Panc1 (cell line): Measurements from ENCODE around the gene NGB. TPM values are rescaled to one million over a fixed set of nuclear protein-coding genes. Genes with fewer than 3 reads are reported as not detected.

Experiments
- ATAC-seq: fragments of 200-7000 bp; cut with Tn5 transposase; 2 replicates; pipeline ENCODE4 v1.9.1; 2020; ENCODE audit warnings: mild to moderate bottlenecking, moderate library complexity
- BruUV-seq: library from RNA; stranded (reverse); fragments of 400-500 nt; replicated peaks from 2 replicates; lab custom pipeline; 2021; lab: Mats Ljungman, UMichigan
- CTCF ChIA-PET: fragments of 300-600 bp; sonication (Branson Sonifier 250); formaldehyde crosslinking; loops from one replicate; lab custom pipeline; 2022; ENCODE audit warnings: antibody characterized with exemption; lab: Charles Lee
- POLR2A ChIA-PET: fragments of 300-600 bp; sonication (Branson Sonifier 250); formaldehyde crosslinking; loops from one replicate; lab custom pipeline; 2022; ENCODE audit warnings: antibody characterized with exemption; lab: Charles Lee
- DNase-seq: peaks from one replicate; pipeline ENCODE4 v3.0.0-alpha.2; 2010; ENCODE audit warnings: low read depth, low spot score
- H3K27ac ChIP-seq: 2 replicates; pipeline ENCODE4 v1.5.1; 2011; ENCODE audit warnings: mild to moderate bottlenecking, low read length, inconsistent platforms
- H3K27me3 ChIP-seq: fragments of 200-500 bp; sonication (Bioruptor generic); 2 replicates; pipeline ENCODE4 v1.6.0; 2014; ENCODE audit warnings: low read length, inconsistent platforms; ENCODE audit not compliant: control insufficient read depth, insufficient read depth
- H3K36me3 ChIP-seq: fragments of 200-500 bp; sonication (Bioruptor generic); 2 replicates; pipeline ENCODE4 v1.5.1; 2014; ENCODE audit warnings: inconsistent platforms, mild to moderate bottlenecking, low read length, moderate library complexity; ENCODE audit not compliant: control insufficient read depth, insufficient read depth
- H3K4me1 ChIP-seq: 2 replicates; pipeline ENCODE4 v1.5.1; 2011; ENCODE audit warnings: inconsistent platforms, mild to moderate bottlenecking, low read length, moderate library complexity; ENCODE audit not compliant: control insufficient read depth, insufficient read depth
- H3K4me3 ChIP-seq, 2 experiments: 2 replicates each; pipeline ENCODE4 v1.5.1; 2011 to 2012; ENCODE audit warnings: low read depth in 2 of 2, low read length in 2 of 2, mild to moderate bottlenecking in 2 of 2, inconsistent platforms in 1 of 2, moderate library complexity in 1 of 2
- H3K9me3 ChIP-seq: fragments of 200-500 bp; sonication (Bioruptor generic); 2 replicates; pipeline ENCODE4 v1.5.1; 2014; ENCODE audit warnings: low read depth, mild to moderate bottlenecking, inconsistent platforms, low read length, moderate library complexity; ENCODE audit not compliant: control insufficient read depth, insufficient read depth
- POLR2AphosphoS5 ChIP-seq: IDR thresholded peaks from 2 replicates; pipeline ENCODE4 v1.6.1; 2012; ENCODE audit warnings: mild to moderate bottlenecking, low read depth, low read length, moderate library complexity
- REST ChIP-seq, 2 experiments: IDR thresholded peaks; 2 replicates each; pipeline ENCODE4 v1.6.1; 2011 to 2012; ENCODE audit warnings: low read depth in 2 of 2, control low read depth in 1 of 2, low read length in 1 of 2, mild to moderate bottlenecking in 1 of 2, moderate library complexity in 1 of 2; ENCODE audit not compliant: insufficient read depth in 1 of 2
- SIN3A ChIP-seq: IDR thresholded peaks from 2 replicates; pipeline ENCODE4 v1.6.1; 2012; ENCODE audit warnings: low read depth, mild to moderate bottlenecking, low read length, moderate library complexity, borderline replicate concordance; ENCODE audit not compliant: insufficient read depth
- TCF7L2 ChIP-seq: IDR thresholded peaks from 2 replicates; pipeline ENCODE4 v1.6.1; 2011; ENCODE audit warnings: mild to moderate bottlenecking, low read depth, low read length, inconsistent platforms
- in situ Hi-C: cut with HindIII; loops from 2 replicates; pipeline ENCODE4 v1.10.0; 2016; ENCODE audit warnings: low sequenced_read_pairs, low pct_unique_long_range_greater_than_20kb
- intact Hi-C: fragments of 100-400 bp; cut with micrococcal nuclease; formaldehyde crosslinking; loops from one replicate; pipeline ENCODE4 v1.10.0; 2022; ENCODE audit not compliant: unreplicated experiment
- total RNA-seq: library from RNA; stranded (reverse); gene quantifications from one replicate; pipeline ENCODE4 v1.2.1, GENCODE V29; 2021; ENCODE audit not compliant: unreplicated experiment
- TF ChIP-seq, protein P1 (sequence below): fragments of 450-650 bp; IDR thresholded peaks from 2 replicates; pipeline ENCODE4 v1.5.1; 2017; ENCODE audit warnings: mild to moderate bottlenecking

Gene NGB
- total RNA-seq, 1 experiment from 2014 or later = not detected

- no peak overlapping the region for H3K27ac ChIP-seq
- intact Hi-C loops = no loop called here
- BruUV-seq = no TSS peak
- POLR2A ChIA-PET = no interaction called here
- in situ Hi-C loops = no loop called here
- TF ChIP-seq POLR2AphosphoS5 = no peak
- no peak for TF ChIP-seq REST (IDR thresholded peaks at IDR 0.05; ENCODE audit: insufficient read depth in 1 of 2, low read depth in 2 of 2, low read length in 1 of 2)
- TF ChIP-seq SIN3A = no peak
- TF ChIP-seq, protein P1, sequence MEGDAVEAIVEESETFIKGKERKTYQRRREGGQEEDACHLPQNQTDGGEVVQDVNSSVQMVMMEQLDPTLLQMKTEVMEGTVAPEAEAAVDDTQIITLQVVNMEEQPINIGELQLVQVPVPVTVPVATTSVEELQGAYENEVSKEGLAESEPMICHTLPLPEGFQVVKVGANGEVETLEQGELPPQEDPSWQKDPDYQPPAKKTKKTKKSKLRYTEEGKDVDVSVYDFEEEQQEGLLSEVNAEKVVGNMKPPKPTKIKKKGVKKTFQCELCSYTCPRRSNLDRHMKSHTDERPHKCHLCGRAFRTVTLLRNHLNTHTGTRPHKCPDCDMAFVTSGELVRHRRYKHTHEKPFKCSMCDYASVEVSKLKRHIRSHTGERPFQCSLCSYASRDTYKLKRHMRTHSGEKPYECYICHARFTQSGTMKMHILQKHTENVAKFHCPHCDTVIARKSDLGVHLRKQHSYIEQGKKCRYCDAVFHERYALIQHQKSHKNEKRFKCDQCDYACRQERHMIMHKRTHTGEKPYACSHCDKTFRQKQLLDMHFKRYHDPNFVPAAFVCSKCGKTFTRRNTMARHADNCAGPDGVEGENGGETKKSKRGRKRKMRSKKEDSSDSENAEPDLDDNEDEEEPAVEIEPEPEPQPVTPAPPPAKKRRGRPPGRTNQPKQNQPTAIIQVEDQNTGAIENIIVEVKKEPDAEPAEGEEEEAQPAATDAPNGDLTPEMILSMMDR = no peak
- no peak for TF ChIP-seq TCF7L2
- H3K4me3 ChIP-seq = no peak overlapping the region
- H3K36me3 ChIP-seq = no peaks in the 10 kb centered on the region
- no peaks in the 10 kb centered on the region for H3K27me3 ChIP-seq
- CTCF ChIA-PET = no interaction called here
- no peak for ATAC-seq
- DNase-seq = no peak
- peaks cover 4% of the 10 kb centered on the region for H3K4me1 ChIP-seq
- no peaks in the 10 kb centered on the region for H3K9me3 ChIP-seq
These were observed 4.7 kb downstream of the NGB start for GRCh38 chr14:77266336-77266735.

DNA sequence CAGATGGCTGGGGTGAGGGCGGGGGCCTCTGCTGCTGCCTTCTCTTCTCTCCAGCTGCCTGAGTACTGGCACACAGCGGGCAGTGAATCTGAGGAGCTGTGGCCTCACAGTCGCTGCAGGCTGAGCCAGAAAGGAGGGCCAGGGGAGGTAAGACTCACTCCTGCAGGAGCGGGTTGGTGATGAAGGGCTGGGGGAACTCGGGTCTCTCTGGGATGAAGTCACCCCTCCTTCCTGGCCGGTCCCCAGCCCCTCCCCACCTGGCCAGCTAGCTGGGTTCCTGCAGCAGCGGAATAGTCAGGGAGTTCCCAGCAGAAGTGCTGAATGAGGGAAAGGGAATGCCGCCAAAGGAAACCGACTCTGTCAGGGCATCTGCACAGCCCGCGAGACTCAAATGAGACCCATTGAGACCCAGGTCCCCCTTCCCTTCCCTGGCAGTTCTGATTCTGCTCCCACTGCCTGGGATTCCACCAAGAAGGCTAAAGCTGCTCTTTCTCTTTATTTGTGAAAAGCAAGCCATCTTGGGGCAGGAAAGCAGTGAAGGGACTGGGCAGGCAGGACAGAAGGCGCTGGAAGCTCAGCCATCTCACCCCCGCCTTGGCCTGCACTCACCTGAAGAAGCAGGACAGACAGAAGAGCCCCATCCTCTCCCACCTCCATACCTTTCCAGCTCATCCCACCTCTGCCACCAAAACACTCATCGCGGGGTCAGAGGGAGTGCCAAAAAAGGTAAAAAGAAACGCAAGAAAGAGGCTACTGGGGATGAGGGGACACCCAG lies 5.3 kb downstream of the NGB start:
- DNase-seq = no peak
- TF ChIP-seq TCF7L2 = no peak
- no peak for TF ChIP-seq POLR2AphosphoS5
- TF ChIP-seq SIN3A = no peak
- TF ChIP-seq REST (IDR thresholded peaks at IDR 0.05; ENCODE audit: insufficient read depth in 1 of 2, low read depth in 2 of 2, low read length in 1 of 2) = no peak
- TF ChIP-seq, protein P1 = no peak
- Histone ChIP-seq H3K9me3 (no peaks in the 10 kb centered on the region), H3K4me3 (no peak overlapping the region), H3K36me3 (no peaks in the 10 kb centered on the region), H3K27me3 (no peaks in the 10 kb centered on the region), H3K4me1 (peaks cover 4% of the 10 kb centered on the region), H3K27ac (no peak overlapping the region)
- intact Hi-C loops (no loop called here), in situ Hi-C loops (no loop called here)
- no peak for ATAC-seq
- POLR2A ChIA-PET = no interaction called here
- BruUV-seq = no TSS peak
- CTCF ChIA-PET = interaction anchor here (0.7 kb wide), 1 partner anchor 257 kb away, joined by 8 read pairs; no protein-coding TSS in a partner anchor
